CD4-positive, alpha-beta T cell treated with Interleukin-17A for 1 hour (primary cell): ENCODE data around the gene ZNF778.
"Not testable (repeated sequence)": the region's sequence is repeated elsewhere in the genome, so short reads cannot be mapped to it uniquely, and the experiment has no call there.

Experiments
- DNase-seq: peaks from one replicate; pipeline ENCODE4 v3.0.0-alpha.2; 2020

ZNF778 gene

GRCh38 chr16:89219365-89219764 lies 1.9 kb downstream of the ZNF778 start:
- DNase-seq: no peak

- no peak for DNase-seq
Observed at GRCh38 chr16:89221604-89222003, 4.1 kb downstream of the ZNF778 start.

DNA sequence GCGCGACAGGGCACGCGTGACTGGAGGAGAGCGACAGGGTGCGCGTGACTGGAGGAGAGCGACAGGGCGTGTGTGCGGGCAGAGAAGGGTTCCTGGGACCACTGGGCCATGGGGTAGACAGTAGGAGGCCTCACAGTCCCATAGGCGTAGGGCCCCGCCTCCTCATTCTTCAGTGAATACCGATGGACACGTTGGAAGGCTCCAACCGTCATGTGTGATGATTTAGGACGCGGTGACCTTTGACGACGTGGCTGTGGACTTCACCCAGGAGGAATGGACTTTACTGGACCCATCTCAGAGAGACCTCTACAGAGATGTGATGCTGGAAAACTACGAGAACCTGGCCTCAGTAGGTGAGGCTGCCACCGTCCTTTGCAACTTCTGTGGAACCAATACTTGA lies 5.4 kb downstream of the ZNF778 start:
- no peak for DNase-seq

DNA sequence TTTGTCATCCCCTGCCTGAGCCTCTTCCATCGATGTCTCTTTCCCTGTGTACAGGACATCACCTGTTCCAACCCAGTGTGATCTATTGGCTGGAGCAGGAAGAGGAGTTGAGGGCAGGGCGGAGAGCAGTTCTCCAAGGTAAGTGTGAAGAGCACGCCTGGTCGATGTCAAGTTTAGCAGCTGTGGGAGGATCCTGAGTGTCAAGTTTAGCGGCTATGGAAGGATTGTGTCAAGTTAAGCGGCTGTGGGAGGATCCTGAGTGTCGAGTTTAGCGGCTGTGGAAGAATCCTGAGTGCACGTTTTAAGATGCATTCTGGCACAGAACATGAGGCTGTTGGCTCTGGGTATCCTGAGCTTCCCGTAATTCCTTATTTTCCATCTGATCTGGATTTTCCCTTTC lies 7.2 kb downstream of the ZNF778 start:
- DNase-seq: no peak

GRCh38 chr16:89230255-89230654 lies 12.8 kb downstream of the ZNF778 start:
- DNase-seq: no peak

DNA sequence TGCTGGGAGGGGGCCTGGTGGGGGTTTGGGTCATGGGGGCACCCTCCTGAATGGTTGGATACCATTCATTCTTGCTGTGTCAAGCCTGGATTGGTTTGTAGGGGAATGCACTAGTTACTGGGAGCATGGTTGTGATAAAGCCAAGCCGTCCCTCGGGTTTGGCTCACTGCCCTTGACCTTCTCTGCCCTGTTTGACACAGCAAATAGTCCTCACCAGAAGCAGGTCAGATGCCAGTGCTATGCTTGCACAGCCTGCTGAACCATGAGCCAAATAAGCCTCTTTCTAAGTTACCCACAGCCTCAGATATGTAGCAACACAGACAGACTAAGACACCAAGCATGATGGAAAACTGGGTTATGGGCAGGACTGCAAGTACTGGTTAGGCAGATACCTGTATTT lies 14.6 kb downstream of the ZNF778 start:
- no peak for DNase-seq

DNA sequence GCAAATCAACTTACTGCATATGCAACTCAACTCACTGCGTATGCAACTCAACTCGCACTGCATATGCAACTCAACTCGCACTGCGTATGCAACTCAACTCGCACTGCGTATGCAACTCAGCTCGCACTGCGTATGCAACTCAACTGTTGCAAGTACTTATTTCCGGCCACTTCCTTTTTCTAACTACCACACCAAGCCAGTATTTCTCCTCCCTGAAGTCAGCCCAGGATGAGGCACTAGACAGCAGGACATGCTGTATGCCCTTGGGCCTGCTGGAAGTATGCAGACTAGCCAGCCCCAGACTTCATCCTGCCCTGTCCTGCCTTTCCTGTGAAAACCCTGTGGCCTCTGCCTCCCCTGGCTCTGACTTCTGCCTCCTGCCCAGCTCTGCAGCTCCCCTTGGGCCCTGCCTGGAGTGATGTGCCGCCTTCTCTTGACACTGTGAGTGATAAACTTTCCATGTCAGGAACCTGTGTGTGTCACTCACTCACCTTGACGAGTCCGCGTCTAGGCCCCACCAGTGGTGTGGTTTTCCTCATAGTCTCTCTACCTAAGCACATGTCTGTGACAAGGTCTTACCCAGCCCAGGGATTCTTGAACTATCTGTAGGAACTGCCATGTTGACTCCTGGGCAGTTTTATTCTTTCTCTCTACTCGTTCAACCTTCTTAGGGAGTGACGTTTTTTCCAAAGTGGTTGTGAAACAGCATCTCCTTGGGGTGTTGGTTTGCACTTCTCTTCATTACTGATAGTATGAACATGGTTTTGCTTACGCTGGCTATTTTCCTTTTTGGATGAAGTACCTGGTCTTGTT lies 16.4 kb downstream of the ZNF778 start:
- no peak for DNase-seq

DNA sequence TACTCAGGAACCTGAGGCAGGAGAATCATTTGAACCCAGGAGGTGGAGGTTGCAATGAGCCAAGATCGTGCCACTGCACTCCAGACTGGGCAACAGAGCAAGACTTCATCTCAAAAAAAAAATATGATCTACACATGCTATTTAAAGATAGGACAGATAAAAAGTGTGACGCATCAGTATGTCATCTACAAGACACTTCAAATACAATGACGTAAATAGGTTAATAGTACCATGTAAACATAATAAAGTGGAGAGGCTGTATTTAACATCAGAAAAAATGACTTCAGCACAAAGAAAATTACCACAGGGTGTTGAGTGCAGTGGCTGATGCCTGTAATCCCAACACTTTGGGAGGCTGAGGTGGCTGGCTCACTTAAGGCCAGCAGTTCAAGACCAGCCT lies 20.2 kb downstream of the ZNF778 start:
- no peak for DNase-seq

GRCh38 chr16:89241187-89242007 lies 23.9 kb downstream of the ZNF778 start:
- peak; percentile 88 for DNase-seq

DNA sequence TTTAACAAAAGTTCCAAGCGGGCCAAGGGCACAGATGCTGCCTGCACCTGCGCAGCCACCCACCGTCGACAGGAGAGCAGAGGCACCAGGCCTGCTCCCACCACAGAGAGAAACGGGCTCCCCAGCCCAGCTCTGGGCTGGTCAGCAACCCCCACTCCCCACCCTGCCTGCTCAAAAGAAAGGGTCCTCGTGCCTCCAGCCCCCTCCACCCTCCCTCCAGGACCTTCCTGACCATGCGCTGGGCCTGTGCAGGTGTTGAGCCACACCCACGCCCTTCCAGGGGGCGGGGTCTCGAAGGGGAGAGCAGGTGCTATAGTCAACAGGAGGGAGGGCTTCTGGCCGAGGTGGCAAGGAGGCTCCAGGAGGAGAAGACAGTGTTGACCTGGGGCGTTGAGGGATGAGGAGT lies 25.3 kb downstream of the ZNF778 start:
- DNase-seq: no peak

- DNase-seq: no peak
Observed at GRCh38 chr16:89243664-89244063, 26.2 kb downstream of the ZNF778 start.

GRCh38 chr16:89244264-89244663 lies 26.8 kb downstream of the ZNF778 start:
- DNase-seq: not testable (repeated sequence)

GRCh38 chr16:89244754-89245153 lies 27.3 kb downstream of the ZNF778 start:
- no peak for DNase-seq

DNA sequence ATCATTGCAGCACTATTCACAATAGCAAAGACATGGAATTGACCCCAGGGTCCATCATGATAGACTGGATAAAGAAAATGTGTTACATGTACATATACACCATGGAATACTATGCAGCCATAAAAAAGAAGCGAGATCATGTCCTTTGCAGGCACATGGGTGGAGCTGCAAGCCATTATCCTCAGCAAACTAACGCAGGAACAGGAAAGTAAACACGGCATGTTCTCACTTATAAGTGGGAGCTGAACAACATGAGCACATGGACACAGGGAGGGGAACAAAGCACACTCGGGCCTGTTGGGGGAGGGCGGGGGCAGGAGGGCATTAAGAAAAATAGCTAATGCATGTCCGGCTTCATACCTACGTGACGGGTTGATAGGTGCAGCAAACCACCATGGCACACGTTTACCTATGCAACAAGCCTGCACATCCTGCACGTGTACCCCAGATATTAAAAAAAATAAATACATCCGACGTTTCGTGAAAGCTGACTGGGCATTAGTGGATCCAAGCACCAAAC lies 28.9 kb downstream of the ZNF778 start:
- DNase-seq: no peak

DNA sequence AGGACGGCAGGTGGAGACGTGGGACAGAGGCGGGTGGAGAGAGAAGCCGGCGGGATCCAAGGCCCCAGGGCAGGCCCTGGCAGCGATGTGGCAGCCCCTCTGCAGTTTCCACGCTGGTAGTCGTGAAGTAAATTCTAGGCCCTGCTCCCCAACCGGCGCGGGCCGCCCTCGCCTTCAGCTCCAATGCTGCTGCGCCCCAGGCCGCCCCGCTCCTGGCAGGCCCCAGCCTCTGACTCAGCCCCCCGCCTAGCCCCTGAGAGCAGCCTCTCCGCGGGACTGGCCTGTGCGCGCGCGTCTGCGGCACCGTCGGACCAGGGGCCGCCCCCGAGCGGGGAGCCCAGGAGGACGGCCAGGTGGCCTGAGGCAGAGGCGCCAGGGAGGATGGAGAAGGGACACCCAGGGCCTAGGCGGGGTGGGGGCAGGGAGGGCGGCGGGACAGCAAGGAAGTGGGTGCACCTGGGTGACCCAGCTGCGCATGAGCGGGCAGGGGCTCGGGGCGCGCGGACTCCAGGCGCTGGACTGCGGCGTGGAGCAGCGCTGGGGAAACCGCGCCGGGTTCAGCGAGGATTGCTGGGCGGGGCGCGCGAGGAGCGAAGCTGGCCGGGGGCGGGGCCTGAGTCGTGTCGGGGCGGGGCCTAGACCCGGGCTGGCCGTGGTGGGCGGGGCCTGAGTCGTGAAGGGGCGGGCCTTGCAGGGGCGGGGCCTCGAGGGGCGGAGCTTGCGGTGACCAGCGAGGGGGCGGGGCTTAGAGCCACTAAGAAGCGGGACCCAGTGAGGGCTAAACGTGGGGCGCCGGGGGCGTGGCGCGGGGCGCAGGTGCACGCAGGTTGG lies 29.6 kb downstream of the ZNF778 start:
- DNase-seq: peak; percentile 93

GRCh38 chr16:89247734-89248075 lies 30.2 kb downstream of the ZNF778 start:
- not testable (repeated sequence) for DNase-seq

GRCh38 chr16:89248196-89248982 lies 30.9 kb downstream of the ZNF778 start:
- DNase-seq: no peak

- DNase-seq: no peak
Observed at GRCh38 chr16:89253548-89254287, 36.2 kb downstream of the ZNF778 start.

- peak; percentile 74 for DNase-seq
Observed at GRCh38 chr16:89256651-89257254, 39.2 kb downstream of the ZNF778 start.

- no peak for DNase-seq
Observed at GRCh38 chr16:89257281-89257731, 39.8 kb downstream of the ZNF778 start.
